ENCODE results near the gene TMEM178A.

- TF ChIP-seq POLR2AphosphoS5 (IDR thresholded peaks at IDR 0.05; ENCODE audit: low read depth, low read length) (no peak), POLR2A (IDR thresholded peaks at IDR 0.05; ENCODE audit: low read depth, low read length) (no peak)
Measured at GRCh38 chr2:39686456-39686855, 20.7 kb downstream of the TMEM178A start.
